Fibroblast of the aortic adventitia (primary cell): ENCODE measurements around the gene VAV2. TPM values are rescaled to one million over a fixed set of nuclear protein-coding genes. Genes with fewer than 3 reads are reported as not detected.

Experiments used
- DNase-seq: peaks from one replicate; pipeline ENCODE4 v3.0.0-alpha.2; 2010; ENCODE audit warnings: low read depth
- H3K4me3 ChIP-seq: 2 replicates; pipeline ENCODE4 v1.5.1; 2011; ENCODE audit warnings: low read depth, mild to moderate bottlenecking, control low read depth, low read length, moderate library complexity
- total RNA-seq: library from RNA; depleted of rRNA; stranded (reverse); fragments of >200 nt; gene quantifications from 2 replicates; pipeline ENCODE4 v1.2.3, GENCODE V29; 2012; ENCODE audit warnings: low replicate concordance
- TF ChIP-seq, protein P1 (sequence below): IDR thresholded peaks from 2 replicates; pipeline ENCODE4 v1.5.1; 2011; ENCODE audit warnings: mild to moderate bottlenecking, low read length, control low read depth, inconsistent platforms; ENCODE audit not compliant: insufficient read depth

Gene VAV2
- total RNA-seq, 1 donor = 10.9 TPM

DNA sequence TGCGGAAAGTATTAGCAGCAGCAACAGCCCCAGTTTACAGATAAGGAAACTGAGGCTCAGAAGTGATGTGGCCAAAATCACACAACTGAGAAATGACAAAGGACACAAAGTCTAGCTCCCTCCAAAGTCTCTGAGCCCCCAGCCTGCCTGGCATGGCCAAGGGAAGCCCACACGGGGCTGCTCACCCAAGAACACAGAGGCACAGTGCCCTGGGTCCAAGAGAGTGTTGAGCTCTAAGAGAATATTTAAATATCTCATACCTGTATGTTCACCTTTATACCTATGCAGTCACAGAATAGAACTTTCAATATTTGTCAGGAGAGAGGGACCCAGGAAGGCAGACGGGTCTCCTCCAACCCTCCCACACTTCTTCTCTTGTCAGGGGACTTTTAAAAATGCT lies 16.6 kb downstream of the VAV2 start:
- H3K4me3 ChIP-seq = no peak overlapping the region
- no peak for DNase-seq
- TF ChIP-seq, protein P1, sequence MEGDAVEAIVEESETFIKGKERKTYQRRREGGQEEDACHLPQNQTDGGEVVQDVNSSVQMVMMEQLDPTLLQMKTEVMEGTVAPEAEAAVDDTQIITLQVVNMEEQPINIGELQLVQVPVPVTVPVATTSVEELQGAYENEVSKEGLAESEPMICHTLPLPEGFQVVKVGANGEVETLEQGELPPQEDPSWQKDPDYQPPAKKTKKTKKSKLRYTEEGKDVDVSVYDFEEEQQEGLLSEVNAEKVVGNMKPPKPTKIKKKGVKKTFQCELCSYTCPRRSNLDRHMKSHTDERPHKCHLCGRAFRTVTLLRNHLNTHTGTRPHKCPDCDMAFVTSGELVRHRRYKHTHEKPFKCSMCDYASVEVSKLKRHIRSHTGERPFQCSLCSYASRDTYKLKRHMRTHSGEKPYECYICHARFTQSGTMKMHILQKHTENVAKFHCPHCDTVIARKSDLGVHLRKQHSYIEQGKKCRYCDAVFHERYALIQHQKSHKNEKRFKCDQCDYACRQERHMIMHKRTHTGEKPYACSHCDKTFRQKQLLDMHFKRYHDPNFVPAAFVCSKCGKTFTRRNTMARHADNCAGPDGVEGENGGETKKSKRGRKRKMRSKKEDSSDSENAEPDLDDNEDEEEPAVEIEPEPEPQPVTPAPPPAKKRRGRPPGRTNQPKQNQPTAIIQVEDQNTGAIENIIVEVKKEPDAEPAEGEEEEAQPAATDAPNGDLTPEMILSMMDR = no peak

- H3K4me3 ChIP-seq = no peak overlapping the region
- TF ChIP-seq, protein P1 = no peak
- no peak for DNase-seq
Measured at GRCh38 chr9:133974631-133975341, 17.3 kb downstream of the VAV2 start.

DNA sequence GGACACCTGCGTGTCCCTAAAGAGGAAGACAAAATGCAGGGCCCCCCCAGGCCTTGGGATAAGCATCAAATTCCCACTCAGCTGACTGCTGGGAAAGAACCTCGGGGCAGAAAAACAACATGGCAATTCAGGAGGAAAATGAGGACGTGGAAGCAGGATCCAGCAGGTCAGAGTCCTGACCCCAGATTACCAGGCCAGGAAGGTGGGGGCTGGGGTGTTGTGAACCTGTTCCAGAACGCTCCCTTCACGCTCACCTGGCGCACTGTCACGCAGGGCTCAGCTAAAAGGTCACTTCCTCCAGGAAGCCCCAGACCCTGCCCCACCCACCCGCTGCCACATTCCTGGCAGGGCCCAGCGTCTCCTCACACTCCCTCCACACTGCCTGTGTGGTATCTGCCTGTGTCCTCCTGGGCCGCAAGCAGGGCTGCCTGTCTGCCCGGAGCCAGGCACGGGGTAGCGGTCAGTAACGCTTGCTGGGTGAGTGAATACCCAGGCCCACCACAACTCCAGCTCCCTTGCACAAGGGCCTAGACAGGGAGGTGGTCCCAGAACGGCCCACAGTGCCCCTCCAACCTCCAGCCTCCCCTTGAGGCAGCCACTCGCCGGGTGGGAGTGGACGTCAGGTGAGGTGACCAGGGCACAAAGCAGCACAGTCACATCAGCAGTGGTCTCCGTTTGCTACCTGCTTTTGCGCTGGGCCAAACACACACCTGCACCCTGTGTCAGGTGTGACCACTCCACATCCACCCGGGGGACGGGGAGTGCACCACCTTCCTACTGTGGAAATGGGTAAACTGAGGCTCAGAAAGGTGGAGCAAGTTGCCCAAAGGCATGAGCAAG lies 18.1 kb downstream of the VAV2 start:
- TF ChIP-seq, protein P1 = no peak
- no peak overlapping the region for H3K4me3 ChIP-seq
- DNase-seq = no peak

- DNase-seq = no peak
- no peak overlapping the region for H3K4me3 ChIP-seq
- TF ChIP-seq, protein P1 = no peak
Measured at GRCh38 chr9:133973111-133973790, 18.9 kb downstream of the VAV2 start.

DNA sequence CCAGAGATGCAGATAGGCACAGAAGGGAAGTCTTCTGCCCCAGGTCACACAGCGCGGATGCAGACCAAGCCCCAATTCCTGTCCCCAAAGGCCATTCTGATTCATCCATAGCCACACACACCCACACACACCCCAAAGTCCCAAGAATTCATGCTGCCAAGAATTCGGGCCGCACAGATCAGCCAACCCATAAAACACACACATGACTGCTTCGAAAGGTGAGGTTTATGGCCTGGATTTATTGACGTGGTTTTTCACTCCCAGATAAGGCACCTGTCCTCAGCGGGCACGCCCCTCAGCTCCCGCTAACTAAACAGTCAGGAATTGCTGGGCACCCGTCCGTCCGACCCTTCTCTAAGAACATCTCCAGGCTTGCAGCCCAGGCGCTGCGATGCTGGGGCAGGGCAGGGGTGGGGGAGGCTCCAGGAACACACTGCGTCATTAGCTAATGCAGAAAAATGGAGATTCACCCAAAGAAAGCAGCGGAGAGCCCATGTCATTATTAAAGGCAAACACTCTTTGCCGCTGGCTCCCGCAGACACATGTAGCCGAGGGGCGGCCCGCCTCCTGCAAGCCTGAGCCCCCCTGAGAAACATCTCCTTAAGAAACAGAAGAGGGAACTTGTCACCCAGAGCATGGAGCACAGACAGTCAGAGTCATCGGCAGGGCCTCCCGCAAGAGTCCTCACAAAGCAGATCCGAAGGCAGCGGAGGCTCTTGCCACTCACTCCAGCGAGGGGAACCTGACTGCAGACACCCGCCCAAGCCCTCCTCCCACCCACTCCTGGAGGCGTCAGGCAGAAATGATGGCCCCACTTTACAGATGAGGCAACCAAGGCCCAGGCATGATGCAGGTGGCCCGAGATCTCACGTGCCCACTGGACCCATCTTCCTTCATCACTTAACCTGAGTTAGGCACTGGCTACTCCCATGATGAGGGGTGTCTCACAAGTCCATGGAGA lies 19.9 kb downstream of the VAV2 start:
- TF ChIP-seq, protein P1 = no peak
- no peak for DNase-seq

More for the DNA sequence above, 19.9 kb downstream of the VAV2 start:
- no peak overlapping the region for H3K4me3 ChIP-seq
